Measurements from ENCODE around the gene MAPKAPK5. TPM values are rescaled to one million over a fixed set of nuclear protein-coding genes. Genes with fewer than 3 reads are reported as not detected.

MAPKAPK5 gene
- total RNA-seq, 1 experiment from 2014 or later, result 78.2 TPM

DNA sequence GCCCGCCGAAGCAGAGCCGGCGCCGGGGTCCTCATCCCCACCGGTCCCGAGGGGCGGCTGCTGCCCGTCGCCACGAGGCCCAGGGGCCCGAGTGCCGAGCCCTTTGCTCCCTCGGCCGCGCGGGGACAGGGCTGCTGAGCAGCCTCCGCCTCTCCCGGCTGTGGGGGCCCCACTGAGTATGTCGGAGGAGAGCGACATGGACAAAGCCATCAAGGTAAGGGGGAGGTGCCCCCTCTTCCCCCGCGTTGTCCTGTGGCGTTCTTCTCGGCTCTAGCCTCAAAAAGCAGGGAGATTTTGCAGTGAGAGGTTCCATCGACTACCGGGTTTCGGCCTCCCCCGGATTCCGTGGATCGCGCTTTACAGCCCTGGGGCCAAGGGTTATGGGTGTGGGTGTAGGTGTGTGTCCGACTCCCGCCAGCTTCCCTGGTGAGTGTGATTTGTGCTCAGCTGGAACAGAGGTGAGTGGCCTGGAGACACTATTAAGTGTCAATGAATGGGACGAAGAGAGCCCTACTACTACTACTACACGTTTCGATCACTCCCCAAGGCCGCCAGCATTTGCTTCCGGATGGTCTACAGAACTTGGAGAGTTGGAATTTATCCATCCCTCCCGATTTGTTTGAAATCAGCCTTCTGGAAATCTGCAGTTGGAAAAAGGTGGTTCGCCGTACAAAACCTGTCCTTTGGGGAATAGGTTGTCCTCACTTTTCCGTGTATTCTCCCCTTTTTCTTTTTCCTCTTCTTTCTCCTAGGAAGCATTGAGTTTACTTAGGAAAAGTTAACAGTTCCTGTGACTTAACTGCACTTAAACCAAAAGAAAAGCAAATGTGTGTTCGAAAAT, 748 bp downstream of the MAPKAPK5 start:
- BruUV-seq (replicated peaks), result TSS peak; percentile 55

DNA sequence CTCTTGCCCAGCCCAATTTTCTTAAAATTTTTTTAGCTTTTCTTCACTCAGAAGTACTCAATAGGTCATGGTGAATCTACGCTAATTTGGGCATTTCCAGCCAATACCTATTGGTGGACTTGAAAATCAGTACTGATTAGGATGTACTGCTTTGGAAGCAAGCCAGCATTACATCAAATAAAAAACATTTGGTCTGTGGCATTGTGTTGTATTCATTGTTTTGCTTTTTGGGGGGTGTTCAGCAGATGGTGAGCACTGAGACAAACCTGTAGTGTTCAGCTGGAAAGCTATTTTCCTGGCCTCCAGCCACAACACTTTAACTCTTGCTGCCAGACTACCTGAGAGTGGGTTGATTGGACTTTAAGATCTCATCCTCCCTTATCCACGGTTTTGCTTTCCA, 4.0 kb downstream of the MAPKAPK5 start:
- H3K9me3 ChIP-seq (ENCODE audit: low read length), result no peaks in the 10 kb centered on the region
- TF ChIP-seq EZH2 (IDR thresholded peaks at IDR 0.05; ENCODE audit: low read length, unreplicated experiment) (no peak), EZH2phosphoT487 (IDR thresholded peaks at IDR 0.05; ENCODE audit: borderline replicate concordance, low read length) (no peak)
- no peak overlapping the region for H3K4me3 ChIP-seq (ENCODE audit: low read length)
- peaks cover 95% of the 10 kb centered on the region for H3K79me2 ChIP-seq (ENCODE audit: low read length)
- BruUV-seq (replicated peaks), result no TSS peak
- POLR2A ChIA-PET (ENCODE audit: unreplicated experiment), result no interaction called here
- no peak overlapping the region for H3K27ac ChIP-seq (ENCODE audit: low read length)
- H2AFZ ChIP-seq (ENCODE audit: low read length), result no peak overlapping the region
- H3F3A ChIP-seq (ENCODE audit: low read length, unreplicated experiment), result no peaks in the 10 kb centered on the region
- DNase-seq (no peak), ATAC-seq (no peak)
- no peak overlapping the region for H3K9ac ChIP-seq (ENCODE audit: low read length)
- intact Hi-C loops (cut with micrococcal nuclease), result no loop called here
- no peaks in the 10 kb centered on the region for H3K27me3 ChIP-seq (ENCODE audit: low read length)
- no peaks in the 10 kb centered on the region for H3K9me2 ChIP-seq (replicated peaks; ENCODE audit: low read length)
- no peaks in the 10 kb centered on the region for H4K20me1 ChIP-seq (ENCODE audit: low read length)
- H3K4me2 ChIP-seq (ENCODE audit: low read length), result no peak overlapping the region
- CTCF ChIA-PET, result no interaction called here
- peaks cover 13% of the 10 kb centered on the region for H3K36me3 ChIP-seq (ENCODE audit: low read depth, low read length)
- peaks cover 14% of the 10 kb centered on the region for H3K4me1 ChIP-seq (ENCODE audit: insufficient read depth, low read length)

More for the DNA sequence above, 748 bp downstream of the MAPKAPK5 start:
- ATAC-seq, result peak; percentile 19
- H3K27ac ChIP-seq (ENCODE audit: low read length), result peak overlapping the region; percentile 67
- peak overlapping the region; percentile 75 for H2AFZ ChIP-seq (ENCODE audit: low read length)
- peak overlapping the region; percentile 96 for H3K9ac ChIP-seq (ENCODE audit: low read length)
- intact Hi-C loops (cut with micrococcal nuclease), result loop anchor here (1.0 to 5.0 kb wide), 2 partner anchors 8 to 170 kb away; partner anchors contain the start of genes ERP29 and TMEM116
- peaks cover 78% of the 10 kb centered on the region for H3K79me2 ChIP-seq (ENCODE audit: low read length)
- H4K20me1 ChIP-seq (ENCODE audit: low read length), result 0 out of 2 replicates have a peak, but pooled peaks cover 6% of the 10 kb centered on the region
- H3K27me3 ChIP-seq (ENCODE audit: low read length), result no peaks in the 10 kb centered on the region
- no peaks in the 10 kb centered on the region for H3F3A ChIP-seq (ENCODE audit: low read length, unreplicated experiment)
- H3K36me3 ChIP-seq (ENCODE audit: low read depth, low read length), result peaks cover 3% of the 10 kb centered on the region
- H3K4me1 ChIP-seq (ENCODE audit: insufficient read depth, low read length), result peaks cover 24% of the 10 kb centered on the region
- peak overlapping the region; percentile 74 for H3K4me3 ChIP-seq (ENCODE audit: low read length)
- no peaks in the 10 kb centered on the region for H3K9me3 ChIP-seq (ENCODE audit: low read length)
- TF ChIP-seq EZH2 (IDR thresholded peaks at IDR 0.05; ENCODE audit: low read length, unreplicated experiment) (no peak), EZH2phosphoT487 (IDR thresholded peaks at IDR 0.05; ENCODE audit: borderline replicate concordance, low read length) (no peak)
- TF ChIP-seq, protein P1, sequence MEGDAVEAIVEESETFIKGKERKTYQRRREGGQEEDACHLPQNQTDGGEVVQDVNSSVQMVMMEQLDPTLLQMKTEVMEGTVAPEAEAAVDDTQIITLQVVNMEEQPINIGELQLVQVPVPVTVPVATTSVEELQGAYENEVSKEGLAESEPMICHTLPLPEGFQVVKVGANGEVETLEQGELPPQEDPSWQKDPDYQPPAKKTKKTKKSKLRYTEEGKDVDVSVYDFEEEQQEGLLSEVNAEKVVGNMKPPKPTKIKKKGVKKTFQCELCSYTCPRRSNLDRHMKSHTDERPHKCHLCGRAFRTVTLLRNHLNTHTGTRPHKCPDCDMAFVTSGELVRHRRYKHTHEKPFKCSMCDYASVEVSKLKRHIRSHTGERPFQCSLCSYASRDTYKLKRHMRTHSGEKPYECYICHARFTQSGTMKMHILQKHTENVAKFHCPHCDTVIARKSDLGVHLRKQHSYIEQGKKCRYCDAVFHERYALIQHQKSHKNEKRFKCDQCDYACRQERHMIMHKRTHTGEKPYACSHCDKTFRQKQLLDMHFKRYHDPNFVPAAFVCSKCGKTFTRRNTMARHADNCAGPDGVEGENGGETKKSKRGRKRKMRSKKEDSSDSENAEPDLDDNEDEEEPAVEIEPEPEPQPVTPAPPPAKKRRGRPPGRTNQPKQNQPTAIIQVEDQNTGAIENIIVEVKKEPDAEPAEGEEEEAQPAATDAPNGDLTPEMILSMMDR (conservative IDR thresholded peaks at IDR 0.05; ENCODE audit: low read depth, low read length), result no peak
- POLR2A ChIA-PET (ENCODE audit: unreplicated experiment), result interaction anchor here (0.6 kb wide), 1 partner anchor 1339 kb away, joined by 6 read pairs; no protein-coding TSS in a partner anchor
- peak; percentile 15 for DNase-seq
- CTCF ChIA-PET, result no interaction called here
- H3K4me2 ChIP-seq (ENCODE audit: low read length), result peak overlapping the region; percentile 89
- H3K9me2 ChIP-seq (replicated peaks; ENCODE audit: low read length), result no peaks in the 10 kb centered on the region

DNA sequence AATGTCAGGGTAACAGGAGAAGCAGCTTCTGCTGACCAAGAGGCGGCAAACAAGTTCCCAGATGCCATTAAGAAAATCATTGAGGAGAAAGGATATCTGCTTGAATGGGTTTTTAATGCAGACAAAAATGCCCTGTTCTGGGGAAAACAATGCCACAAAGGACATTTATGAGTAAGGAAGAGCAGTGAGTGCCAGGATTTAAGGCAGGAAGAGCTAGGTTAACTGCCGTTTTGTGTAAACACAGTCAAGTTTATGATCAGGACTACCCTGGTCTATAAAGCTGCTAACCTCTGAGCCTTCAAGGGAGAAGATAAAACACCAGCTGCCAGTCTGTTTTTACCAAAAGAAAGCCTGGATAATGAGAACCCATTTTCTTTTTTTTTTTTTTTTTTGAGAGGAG, 8.5 kb downstream of the MAPKAPK5 start:
- Histone ChIP-seq H3K79me2 (ENCODE audit: low read length) (peaks cover 98% of the 10 kb centered on the region), H3K4me3 (ENCODE audit: low read length) (no peak overlapping the region), H3K36me3 (ENCODE audit: low read depth, low read length) (peaks cover 13% of the 10 kb centered on the region), H3K9me3 (ENCODE audit: low read length) (no peaks in the 10 kb centered on the region), H3K27me3 (ENCODE audit: low read length) (no peaks in the 10 kb centered on the region), H2AFZ (ENCODE audit: low read length) (no peak overlapping the region), H3K4me2 (ENCODE audit: low read length) (no peak overlapping the region), H3K27ac (ENCODE audit: low read length) (peak overlapping the region; percentile 14), H3K9me2 (replicated peaks; ENCODE audit: low read length) (no peaks in the 10 kb centered on the region), H4K20me1 (ENCODE audit: low read length) (peaks cover 6% of the 10 kb centered on the region; the same call in 1 of the 2 replicates), H3F3A (ENCODE audit: low read length, unreplicated experiment) (no peaks in the 10 kb centered on the region), H3K4me1 (ENCODE audit: insufficient read depth, low read length) (peaks cover 5% of the 10 kb centered on the region; the same call in 1 of the 2 replicates), H3K9ac (ENCODE audit: low read length) (no peak overlapping the region)
- intact Hi-C loops (cut with micrococcal nuclease), result loop anchor here (1.0 kb wide), 1 partner anchor 8 kb away; the partner anchor contains the start of gene MAPKAPK5
- ATAC-seq (peak; percentile 93), DNase-seq (peak; percentile 60)
- BruUV-seq (replicated peaks), result no TSS peak
- ChIA-PET POLR2A (ENCODE audit: unreplicated experiment) (interaction anchor here (0.5 to 0.7 kb wide), 2 partner anchors 15 to 165 kb away, joined by 3 to 11 read pairs; partner anchors contain the start of gene BRAP), CTCF (interaction anchor here (0.5 to 1.0 kb wide), 2 partner anchors 38 to 94 kb away, joined by 4 to 5 read pairs; no protein-coding TSS in a partner anchor)
- TF ChIP-seq EZH2phosphoT487 (IDR thresholded peaks at IDR 0.05; ENCODE audit: borderline replicate concordance, low read length), result no peak
- no peak for TF ChIP-seq EZH2 (IDR thresholded peaks at IDR 0.05; ENCODE audit: low read length, unreplicated experiment)
- TF ChIP-seq, protein P1 (conservative IDR thresholded peaks at IDR 0.05; ENCODE audit: low read depth, low read length), result no peak
